Renal pelvis (tissue), 4 donors: Measurements from ENCODE around the gene C1orf226. TPM values are rescaled to one million over a fixed set of nuclear protein-coding genes. Genes with fewer than 3 reads are reported as not detected.

ENCODE experiments used
- DNase-seq: peaks from one replicate; pipeline ENCODE4 v3.0.0-alpha.2; 2013
- polyA plus RNA-seq, 3 donors: library from polyadenylated mRNA; unstranded; fragments of 120-200 nt; gene quantifications; one replicate each; pipeline ENCODE4 v1.2.1, GENCODE V29; 2013; ENCODE audit not compliant: insufficient read length in 3 of 3

Gene C1orf226
- polyA plus RNA-seq, 3 donors = 15.5 to 25.3 (median 18.0) TPM

GRCh38 chr1:162383091-162383490 lies 1.6 kb downstream of the C1orf226 start:
- DNase-seq = no peak

DNA sequence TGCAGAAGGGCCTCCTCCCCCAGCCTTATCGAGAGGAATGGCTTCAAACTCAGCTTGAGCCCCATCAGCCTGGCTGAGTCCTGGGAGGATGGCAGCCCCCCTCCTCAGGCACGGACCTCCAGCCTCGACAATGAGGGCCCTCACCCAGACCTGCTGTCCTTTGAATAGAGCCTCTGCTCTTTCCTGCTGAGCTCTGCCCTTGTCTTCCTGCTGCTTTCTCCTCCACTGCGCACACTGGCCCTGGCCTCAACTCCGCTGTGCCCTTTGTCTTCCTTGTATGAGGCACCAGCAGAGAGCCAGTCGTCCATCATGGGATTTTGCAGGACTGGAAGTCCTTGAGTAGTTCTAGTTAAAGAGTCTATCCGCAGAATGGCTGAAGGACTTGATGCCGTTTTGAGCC lies 2.0 kb downstream of the C1orf226 start:
- no peak for DNase-seq

GRCh38 chr1:162384116-162384515 lies 2.6 kb downstream of the C1orf226 start:
- DNase-seq = no peak

DNA sequence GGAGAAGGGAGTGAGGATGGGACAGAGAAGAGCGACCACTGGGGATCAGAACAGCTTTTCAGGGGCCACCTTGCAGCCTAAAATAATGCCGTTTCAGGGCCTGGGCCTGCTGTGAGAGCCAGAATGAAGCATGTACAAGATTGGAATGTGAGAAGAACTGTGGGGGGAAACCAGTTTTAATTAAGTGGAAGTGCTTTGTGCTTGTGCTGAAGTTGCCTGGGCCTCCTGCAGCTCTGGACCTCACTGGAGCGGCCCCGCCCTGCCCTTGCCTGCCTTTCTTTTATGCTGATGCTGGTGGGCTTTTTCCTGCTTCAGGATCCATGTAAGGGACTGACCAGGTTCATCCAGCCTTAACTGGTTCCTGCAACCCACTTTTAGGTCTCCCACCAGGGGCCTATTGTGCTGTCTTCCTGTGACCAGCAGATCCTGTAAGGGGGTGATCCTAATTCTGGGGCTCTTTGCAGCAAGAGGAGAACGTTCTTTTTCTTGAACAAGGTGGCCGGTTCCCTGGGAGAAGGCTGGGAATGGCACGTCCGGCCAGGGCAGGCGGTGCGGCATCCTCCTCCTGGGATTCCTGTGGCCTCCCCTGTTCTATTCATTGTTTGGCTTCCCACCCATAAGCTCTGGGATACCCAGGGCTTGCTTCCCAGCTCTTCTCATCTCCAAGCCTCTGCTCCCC lies 3.2 kb downstream of the C1orf226 start:
- DNase-seq = no peak

DNA sequence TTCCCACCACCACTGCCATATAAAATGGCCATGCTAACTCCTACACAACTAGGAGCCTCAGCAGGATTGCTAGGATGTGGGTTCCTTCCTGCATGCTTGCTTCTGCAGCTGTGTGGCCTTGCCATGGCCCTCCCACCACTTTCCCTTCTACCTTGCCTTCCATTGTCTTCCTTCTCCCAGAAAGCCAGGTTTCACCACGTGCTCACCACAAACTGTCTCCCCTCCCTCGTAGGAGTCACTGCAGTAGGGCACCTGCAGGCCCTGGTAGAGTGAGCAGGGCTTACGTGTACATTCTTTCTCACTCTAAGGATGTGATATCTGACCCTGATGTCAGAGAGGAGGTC lies 3.7 kb downstream of the C1orf226 start:
- DNase-seq = no peak

DNA sequence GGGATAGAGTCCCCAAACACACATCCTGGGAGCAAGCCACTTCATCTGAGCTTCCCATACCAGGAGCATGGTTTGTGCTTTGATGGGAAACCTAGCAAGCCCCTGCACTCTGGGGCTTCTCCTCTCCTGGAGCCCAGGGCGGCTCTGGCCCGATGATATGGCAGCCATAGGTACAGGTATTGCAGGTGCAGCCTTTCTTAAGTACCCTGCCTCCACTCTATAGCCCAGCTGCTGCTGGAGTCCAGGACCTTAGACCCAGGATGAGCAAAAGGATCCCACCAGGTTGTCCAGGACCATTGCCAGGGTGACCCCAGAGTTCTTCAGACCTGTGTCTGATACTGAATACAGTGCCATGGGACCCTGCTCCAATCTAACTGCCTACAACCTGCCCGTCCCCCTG lies 4.2 kb downstream of the C1orf226 start:
- DNase-seq = no peak

- DNase-seq = no peak
Measured at GRCh38 chr1:162386292-162387225, 5.0 kb downstream of the C1orf226 start.

GRCh38 chr1:162387226-162388082 lies 5.9 kb downstream of the C1orf226 start:
- no peak for DNase-seq

DNA sequence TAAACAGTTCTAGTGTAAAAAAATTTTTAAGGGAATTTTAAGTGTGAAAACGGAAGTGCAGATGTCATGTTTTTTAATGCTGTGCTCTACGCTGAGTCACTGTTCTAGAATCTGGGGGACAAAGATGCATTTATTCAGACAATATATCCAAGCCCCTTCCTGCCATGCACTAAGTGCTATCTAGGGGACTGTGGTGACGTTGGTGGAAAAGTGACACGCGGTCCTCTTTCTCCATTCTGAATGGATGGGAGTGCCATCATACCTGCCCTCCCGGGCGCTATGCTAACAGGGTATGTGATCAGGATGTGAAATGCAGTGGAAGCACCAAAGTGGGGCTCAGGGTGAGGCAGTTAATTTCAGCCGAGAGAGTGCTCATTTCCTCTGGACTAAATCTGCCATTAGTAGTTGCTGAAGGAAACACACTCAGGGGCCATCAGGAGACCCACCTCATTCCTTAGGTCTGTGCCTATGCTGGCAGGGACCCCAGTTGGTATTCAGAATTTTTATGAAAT lies 6.6 kb downstream of the C1orf226 start:
- DNase-seq = no peak

GRCh38 chr1:162388615-162389014 lies 7.1 kb downstream of the C1orf226 start:
- no peak for DNase-seq

- DNase-seq = no peak
Measured at GRCh38 chr1:162389021-162389818, 7.7 kb downstream of the C1orf226 start.

DNA sequence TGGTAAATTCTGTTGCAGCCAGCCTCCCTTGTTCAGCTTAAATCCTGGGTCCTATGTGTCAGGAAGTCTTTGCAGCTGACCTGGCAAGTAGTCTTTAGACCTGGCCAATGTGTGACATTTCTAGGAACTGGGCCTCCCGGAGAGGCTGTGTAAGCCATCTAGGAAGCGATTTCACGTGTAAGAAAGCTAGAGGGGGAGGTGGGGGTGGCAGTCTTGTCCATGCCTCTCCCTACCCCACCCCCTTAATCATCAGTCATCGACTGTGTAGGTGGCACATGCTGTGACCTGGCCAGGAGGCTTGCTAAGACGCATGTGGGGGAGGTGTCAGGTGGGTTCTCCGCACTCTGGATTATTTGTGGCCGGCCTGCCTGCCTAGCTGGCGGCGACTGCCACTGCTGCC lies 8.4 kb downstream of the C1orf226 start:
- DNase-seq = no peak

GRCh38 chr1:162390396-162391185 lies 9.1 kb downstream of the C1orf226 start:
- DNase-seq = no peak

DNA sequence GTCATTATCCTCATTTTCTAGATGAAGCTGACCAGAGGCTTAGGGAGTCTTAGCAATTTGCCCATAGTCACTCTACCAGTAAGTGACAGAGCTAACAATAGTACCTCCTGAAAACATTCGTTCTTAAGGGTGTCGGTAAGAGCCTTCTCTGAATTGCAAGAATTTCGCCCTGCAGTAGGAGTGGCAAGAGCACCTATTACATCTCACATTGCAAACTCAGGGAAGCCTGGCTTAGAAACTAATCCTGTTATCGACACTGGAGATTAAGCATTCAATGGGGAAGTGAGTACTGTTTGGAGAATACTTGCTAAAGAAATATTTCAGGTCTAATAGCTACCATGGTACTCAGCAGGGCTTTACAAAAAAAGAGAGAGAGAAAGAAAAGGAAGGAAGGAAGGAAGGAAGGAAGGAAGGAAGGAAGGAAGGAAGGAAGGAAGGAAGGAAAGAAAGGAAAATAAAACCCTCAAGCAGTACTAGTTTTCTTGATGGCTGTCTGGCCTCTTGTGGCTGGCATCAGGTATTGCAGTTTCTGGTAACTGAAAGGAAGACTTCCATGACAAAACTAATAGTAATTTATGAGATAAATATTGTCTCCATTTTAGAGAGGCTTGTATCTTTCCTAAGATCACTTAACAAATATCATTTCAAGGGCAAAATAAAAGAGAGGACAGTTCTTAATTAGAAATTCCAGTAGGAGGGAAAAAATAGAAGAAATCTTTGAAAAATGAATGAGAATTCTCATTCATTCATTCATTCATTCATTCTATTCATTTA lies 10.4 kb downstream of the C1orf226 start:
- no peak for DNase-seq

DNA sequence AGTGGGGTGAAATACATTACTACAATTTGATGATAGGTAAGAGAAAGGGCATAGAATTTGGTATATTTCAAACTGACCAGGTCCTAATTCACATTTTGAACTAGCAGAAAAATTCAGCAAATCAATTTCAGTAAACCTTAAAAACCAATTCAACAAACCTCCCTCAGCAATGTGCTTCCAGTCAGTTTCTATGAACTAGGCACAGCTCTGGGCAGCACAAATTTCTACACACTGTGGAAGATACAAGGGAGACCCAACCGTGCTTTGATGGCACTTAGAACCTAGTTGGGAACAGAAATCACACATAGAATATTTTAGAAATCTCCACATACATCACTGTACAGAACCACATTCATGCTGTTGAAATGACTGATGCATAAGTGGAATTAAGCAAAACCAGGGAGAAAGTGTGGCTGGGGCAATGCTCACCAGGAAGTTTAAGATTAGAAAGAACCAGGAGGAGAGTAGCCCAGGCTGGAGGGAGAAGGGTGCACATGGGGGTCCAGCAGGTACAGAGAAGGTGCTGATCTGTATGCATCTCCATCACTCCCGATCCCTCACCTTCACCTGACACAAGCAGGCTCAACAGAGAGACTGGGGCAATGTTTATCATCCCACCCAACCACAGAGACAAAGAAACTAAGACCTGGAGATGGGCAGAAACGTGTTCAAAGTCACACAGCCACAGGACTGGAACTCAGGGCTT lies 14.8 kb downstream of the C1orf226 start:
- no peak for DNase-seq

GRCh38 chr1:162397039-162397448 lies 15.5 kb downstream of the C1orf226 start:
- DNase-seq = no peak

GRCh38 chr1:162397943-162398560 lies 16.5 kb downstream of the C1orf226 start:
- no peak for DNase-seq

- DNase-seq = no peak
Measured at GRCh38 chr1:162398999-162399580, 17.6 kb downstream of the C1orf226 start.
